NCI-H526 treated with DMSO at 0.1 percent for 48 hours (cell line): ENCODE data around the gene NOC4L.

Experiments used
- DNase-seq: peaks from one replicate; lab custom pipeline; 2025; lab: John Stamatoyannopoulos, UW

The NOC4L gene

GRCh38 chr12:132170094-132170636 lies 25.9 kb downstream of the NOC4L start:
- no peak for DNase-seq

GRCh38 chr12:132170637-132171292 lies 26.5 kb downstream of the NOC4L start:
- DNase-seq: no peak

- DNase-seq: no peak
Observed at GRCh38 chr12:132171293-132171967, 27.2 kb downstream of the NOC4L start.

GRCh38 chr12:132171968-132172521 lies 27.8 kb downstream of the NOC4L start:
- DNase-seq: no peak

GRCh38 chr12:132172619-132173018 lies 28.4 kb downstream of the NOC4L start:
- no peak for DNase-seq

GRCh38 chr12:132173135-132174014 lies 29.1 kb downstream of the NOC4L start:
- DNase-seq: no peak

GRCh38 chr12:132174015-132174838 lies 30.0 kb downstream of the NOC4L start:
- no peak for DNase-seq

- DNase-seq: no peak
Observed at GRCh38 chr12:132174839-132175490, 30.7 kb downstream of the NOC4L start.

GRCh38 chr12:132175496-132176384 lies 31.5 kb downstream of the NOC4L start:
- no peak for DNase-seq

GRCh38 chr12:132176385-132176919 lies 32.2 kb downstream of the NOC4L start:
- DNase-seq: no peak

- no peak for DNase-seq
Observed at GRCh38 chr12:132176920-132177551, 32.8 kb downstream of the NOC4L start.

- no peak for DNase-seq
Observed at GRCh38 chr12:132178316-132178715, 34.1 kb downstream of the NOC4L start.

- no peak for DNase-seq
Observed at GRCh38 chr12:132178801-132179401, 34.6 kb downstream of the NOC4L start.

- DNase-seq: no peak
Observed at GRCh38 chr12:132179431-132180362, 35.4 kb downstream of the NOC4L start.

- DNase-seq: no peak
Observed at GRCh38 chr12:132180648-132181546, 36.6 kb downstream of the NOC4L start.

GRCh38 chr12:132181570-132182200 lies 37.4 kb downstream of the NOC4L start:
- DNase-seq: no peak
